ENCODE results near the gene OGT. TPM values are rescaled to one million over a fixed set of nuclear protein-coding genes. Genes with fewer than 3 reads are reported as not detected.

Gene OGT
- total RNA-seq, 1 experiment from 2014 or later, result 116 TPM

DNA sequence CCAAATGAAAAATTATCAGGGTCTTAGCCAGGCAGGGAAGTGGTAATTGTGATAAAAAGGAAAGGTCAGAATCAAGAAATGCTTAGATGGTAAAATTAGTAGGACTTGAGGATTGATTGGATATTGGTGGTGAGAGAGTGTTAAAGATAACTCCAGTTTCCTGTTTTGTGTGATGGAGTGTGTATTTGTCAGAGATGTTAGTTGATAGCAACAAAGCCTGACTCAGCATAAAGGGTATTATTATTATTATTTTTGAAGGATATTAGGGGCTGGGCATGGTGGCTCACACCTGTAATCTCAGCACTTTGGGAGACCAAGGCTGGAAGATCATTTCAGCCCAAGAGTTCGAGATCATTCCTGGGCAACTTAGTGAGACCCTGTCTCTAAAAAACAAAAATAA lies 23.6 kb upstream of the OGT start:
- no peak for DNase-seq
- Histone ChIP-seq H3K4me1 (ENCODE audit: insufficient read depth, low read length) (no peaks in the 10 kb centered on the region), H3K9me3 (ENCODE audit: control insufficient read depth, low read depth, low read length) (peaks cover 16% of the 10 kb centered on the region), H2BK20ac (ENCODE audit: low read depth, low read length, poor library complexity, severe bottlenecking) (no peak overlapping the region), H3T11ph (ENCODE audit: low read length) (no peak overlapping the region), H2BK5ac (ENCODE audit: insufficient read length, low read length) (no peak overlapping the region), H3K27me3 (ENCODE audit: insufficient read depth, low read length) (no peaks in the 10 kb centered on the region), H4K8ac (replicated peaks; ENCODE audit: insufficient read length, low read depth, low read length) (no peak overlapping the region), H2BK120ac (ENCODE audit: low read depth, low read length, poor library complexity, severe bottlenecking) (no peak overlapping the region), H3K14ac (ENCODE audit: insufficient read depth, low read length) (no peak overlapping the region), H2AFZ (ENCODE audit: low read length) (no peak overlapping the region), H3K27ac (ENCODE audit: insufficient read length, low read depth, low read length) (no peak overlapping the region), H3K4ac (ENCODE audit: low read depth, low read length) (no peak overlapping the region), H4K91ac (ENCODE audit: insufficient read length, low read depth, low read length) (no peak overlapping the region), H4K5ac (ENCODE audit: insufficient read length, low read depth, low read length) (no peak overlapping the region), H3K23ac (ENCODE audit: insufficient read length, low read depth, low read length) (no peak overlapping the region), H2AK5ac (ENCODE audit: insufficient read length, low read length) (no peak overlapping the region), H3K56ac (ENCODE audit: insufficient read length, low read depth, low read length) (no peak overlapping the region), H3K18ac (ENCODE audit: insufficient read length, low read depth, low read length) (no peak overlapping the region), H2BK12ac (ENCODE audit: insufficient read length, low read depth, low read length) (no peak overlapping the region), H3K79me2 (ENCODE audit: insufficient read depth, low read length) (no peaks in the 10 kb centered on the region), H2BK15ac (ENCODE audit: low read depth, low read length) (no peak overlapping the region), H4K20me1 (ENCODE audit: control insufficient read depth, insufficient read depth, insufficient read length) (no peaks in the 10 kb centered on the region), H3K9ac (ENCODE audit: extremely low read depth, insufficient read length, low read length) (no peak overlapping the region), H3K23me2 (ENCODE audit: insufficient read length, low read depth, low read length, poor library complexity, severe bottlenecking) (no peaks in the 10 kb centered on the region), H3K79me1 (ENCODE audit: insufficient read depth, low read depth, low read length, poor library complexity, severe bottlenecking) (no peaks in the 10 kb centered on the region), H3K4me2 (ENCODE audit: insufficient read depth, insufficient read length, low read length) (no peak overlapping the region)
- peaks cover 59 to 65% of the 10 kb centered on the region in 2 experiments for H3K9me3 Mint-ChIP-seq
- peaks cover 0 to 2% of the 10 kb centered on the region in 2 experiments; a peak in 1 of 4 replicates for H3K4me1 Mint-ChIP-seq
- H3K27ac Mint-ChIP-seq, result no peak overlapping the region; a peak in 1 of 7 replicates
- TF ChIP-seq, protein P1, sequence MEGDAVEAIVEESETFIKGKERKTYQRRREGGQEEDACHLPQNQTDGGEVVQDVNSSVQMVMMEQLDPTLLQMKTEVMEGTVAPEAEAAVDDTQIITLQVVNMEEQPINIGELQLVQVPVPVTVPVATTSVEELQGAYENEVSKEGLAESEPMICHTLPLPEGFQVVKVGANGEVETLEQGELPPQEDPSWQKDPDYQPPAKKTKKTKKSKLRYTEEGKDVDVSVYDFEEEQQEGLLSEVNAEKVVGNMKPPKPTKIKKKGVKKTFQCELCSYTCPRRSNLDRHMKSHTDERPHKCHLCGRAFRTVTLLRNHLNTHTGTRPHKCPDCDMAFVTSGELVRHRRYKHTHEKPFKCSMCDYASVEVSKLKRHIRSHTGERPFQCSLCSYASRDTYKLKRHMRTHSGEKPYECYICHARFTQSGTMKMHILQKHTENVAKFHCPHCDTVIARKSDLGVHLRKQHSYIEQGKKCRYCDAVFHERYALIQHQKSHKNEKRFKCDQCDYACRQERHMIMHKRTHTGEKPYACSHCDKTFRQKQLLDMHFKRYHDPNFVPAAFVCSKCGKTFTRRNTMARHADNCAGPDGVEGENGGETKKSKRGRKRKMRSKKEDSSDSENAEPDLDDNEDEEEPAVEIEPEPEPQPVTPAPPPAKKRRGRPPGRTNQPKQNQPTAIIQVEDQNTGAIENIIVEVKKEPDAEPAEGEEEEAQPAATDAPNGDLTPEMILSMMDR (conservative IDR thresholded peaks at IDR 0.05), result no peak
- no peaks in the 10 kb centered on the region; the same call in 1 of the 2 replicates for H3K27me3 Mint-ChIP-seq (ENCODE audit: low read depth)
- WGBS (ENCODE audit: extremely low coverage, insufficient read length, low lambda C conversion rate), result no CpG with 5 or more reads among the region's 1 CpG
- peaks cover 0 to 11% (median 2%) of the 10 kb centered on the region in 3 experiments; a peak in 5 of 7 replicates for H3K36me3 Mint-ChIP-seq (ENCODE audit: insufficient read depth in 1 of 3, low read depth in 3 of 3)
- no peak overlapping the region for H3K4me3 Mint-ChIP-seq
